BE2C (cell line): Measurements from ENCODE around the gene LYZL1.
A peak's percentile ranks its signal among the peaks of the same experiment; 100 is the strongest.

Experiments used
- DNase-seq: peaks from one replicate; pipeline ENCODE4 v3.0.0-alpha.2; 2020
- H3K27me3 ChIP-seq: fragments of 250-450 bp; sonication (Bioruptor Pico); 2 replicates; pipeline ENCODE4 v1.5.1; 2020; ENCODE audit warnings: mild to moderate bottlenecking
- H3K36me3 ChIP-seq: fragments of 250-450 bp; sonication (Bioruptor Pico); 2 replicates; pipeline ENCODE4 v1.5.1; 2020; ENCODE audit warnings: mild to moderate bottlenecking
- H3K4me1 ChIP-seq: fragments of 250-450 bp; sonication (Bioruptor Pico); 2 replicates; pipeline ENCODE4 v1.5.1; 2020
- H3K4me3 ChIP-seq: 2 replicates; pipeline ENCODE4 v1.5.1; 2011; ENCODE audit warnings: low read depth, low read length
- H3K9me3 ChIP-seq: fragments of 250-450 bp; sonication (Bioruptor Pico); 2 replicates; pipeline ENCODE4 v1.5.1; 2020
- CTCF ChIP-seq: IDR thresholded peaks from 2 replicates; pipeline ENCODE4 v1.5.1; 2012; ENCODE audit warnings: mild to moderate bottlenecking, low read depth, low read length

LYZL1 gene

DNA sequence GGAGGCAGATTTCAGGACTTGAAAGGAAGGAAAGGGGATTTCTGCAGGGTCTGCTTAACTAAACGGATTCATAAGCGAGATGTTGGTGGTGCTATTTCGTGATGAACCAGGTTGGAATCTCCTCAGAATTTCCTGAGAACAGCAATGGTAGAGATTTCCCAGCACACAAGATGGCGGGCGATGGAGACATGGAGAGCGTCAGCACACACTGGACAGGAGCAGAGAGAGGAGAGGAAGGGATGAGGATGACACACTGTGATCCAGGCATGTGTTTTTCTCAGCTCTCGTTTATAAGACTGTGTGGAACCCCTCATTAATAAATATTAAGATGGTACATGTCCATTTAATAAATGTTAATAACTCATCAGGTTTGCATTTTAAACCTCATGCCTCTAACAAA, 43.9 kb upstream of the LYZL1 start:
- Histone ChIP-seq H3K9me3 (no peaks in the 10 kb centered on the region; the same call in 1 of the 2 replicates), H3K4me3 (no peak overlapping the region), H3K36me3 (no peaks in the 10 kb centered on the region), H3K4me1 (peaks cover 3% of the 10 kb centered on the region; the same call in 1 of the 2 replicates), H3K27me3 (no peaks in the 10 kb centered on the region)
- no peak for TF ChIP-seq CTCF
- no peak for DNase-seq

DNA sequence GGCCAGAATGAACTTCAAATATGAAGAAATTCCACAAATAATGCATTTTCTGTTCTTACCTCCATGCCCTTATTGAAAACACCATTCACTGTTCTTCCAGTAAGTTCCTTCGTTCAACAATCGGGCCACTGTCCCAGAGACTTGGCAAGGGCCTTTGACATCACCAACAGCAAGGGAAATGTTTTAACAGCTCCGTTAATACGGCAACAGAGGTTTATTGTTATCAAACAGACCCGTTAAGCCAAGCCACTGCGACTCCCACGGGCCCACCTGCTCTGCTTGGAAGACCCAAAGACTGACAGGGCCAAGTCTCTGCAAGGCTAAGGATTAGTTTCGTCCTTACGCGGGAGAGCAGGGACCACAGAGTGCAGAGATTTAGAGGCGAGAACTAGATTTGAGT, 43.4 kb upstream of the LYZL1 start:
- no peaks in the 10 kb centered on the region for H3K36me3 ChIP-seq
- no peak overlapping the region for H3K4me3 ChIP-seq
- H3K4me1 ChIP-seq: no peaks in the 10 kb centered on the region
- peak; percentile 18 for DNase-seq
- no peaks in the 10 kb centered on the region for H3K9me3 ChIP-seq
- no peak for TF ChIP-seq CTCF
- H3K27me3 ChIP-seq: no peaks in the 10 kb centered on the region

- Histone ChIP-seq H3K4me3 (no peak overlapping the region), H3K27me3 (no peaks in the 10 kb centered on the region), H3K36me3 (no peaks in the 10 kb centered on the region), H3K9me3 (no peaks in the 10 kb centered on the region), H3K4me1 (no peaks in the 10 kb centered on the region)
- TF ChIP-seq CTCF: no peak
- DNase-seq: no peak
Measured at GRCh38 chr10:29246449-29246848, 42.4 kb upstream of the LYZL1 start.

GRCh38 chr10:29248158-29248557, 40.7 kb upstream of the LYZL1 start:
- TF ChIP-seq CTCF: no peak
- Histone ChIP-seq H3K4me3 (no peak overlapping the region), H3K36me3 (no peaks in the 10 kb centered on the region), H3K9me3 (no peaks in the 10 kb centered on the region), H3K27me3 (no peaks in the 10 kb centered on the region), H3K4me1 (no peaks in the 10 kb centered on the region; the same call in 1 of the 2 replicates)
- DNase-seq: no peak

- H3K36me3 ChIP-seq: no peaks in the 10 kb centered on the region
- TF ChIP-seq CTCF: no peak
- no peak overlapping the region for H3K4me3 ChIP-seq
- no peaks in the 10 kb centered on the region for H3K9me3 ChIP-seq
- DNase-seq: no peak
- no peaks in the 10 kb centered on the region for H3K27me3 ChIP-seq
- H3K4me1 ChIP-seq: peaks cover 2% of the 10 kb centered on the region; the same call in 1 of the 2 replicates
Measured at GRCh38 chr10:29249018-29249417, 39.9 kb upstream of the LYZL1 start.

DNA sequence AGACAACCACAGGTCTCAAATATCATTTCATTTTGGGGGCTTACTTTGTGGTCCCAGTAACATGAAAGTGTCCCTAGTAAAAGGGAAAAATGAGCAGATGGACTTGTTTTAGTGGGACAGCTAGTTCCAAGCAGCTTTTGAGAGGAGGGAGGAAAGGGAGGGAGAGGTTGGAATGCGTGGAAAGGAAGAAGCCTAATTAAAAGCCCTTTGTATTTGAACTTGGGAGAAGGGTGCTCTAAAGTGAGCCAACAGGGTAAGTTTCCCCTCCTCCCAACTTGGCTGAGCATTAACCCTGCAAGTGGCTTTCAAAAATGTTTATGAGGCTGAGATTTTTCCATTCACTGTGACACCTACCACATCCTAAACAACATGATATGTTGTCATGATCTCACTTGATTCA, 38.8 kb upstream of the LYZL1 start:
- H3K4me3 ChIP-seq: no peak overlapping the region
- no peak for TF ChIP-seq CTCF
- peaks cover 3% of the 10 kb centered on the region; the same call in 1 of the 2 replicates for H3K4me1 ChIP-seq
- H3K9me3 ChIP-seq: no peaks in the 10 kb centered on the region
- DNase-seq: no peak
- H3K36me3 ChIP-seq: no peaks in the 10 kb centered on the region
- H3K27me3 ChIP-seq: no peaks in the 10 kb centered on the region
